ENCODE data around the gene ZNF253.
"Not testable (repeated sequence)": the region's sequence is repeated elsewhere in the genome, so short reads cannot be mapped to it uniquely, and the experiment has no call there.

Gene ZNF253

GRCh38 chr19:19865750-19866610 lies at the start of gene ZNF253:
Gene ZNF253 (plus strand): TSS chr19:19865882. CDS start chr19:19865997, 115 bp downstream.
- peak; percentile 97 for DNase-seq

GRCh38 chr19:19816679-19817078 lies 49.0 kb upstream of the ZNF253 start:
- DNase-seq = no peak

GRCh38 chr19:19817357-19817756 lies 48.3 kb upstream of the ZNF253 start:
- DNase-seq = no peak

- no peak for DNase-seq
Observed at GRCh38 chr19:19820774-19821320, 44.8 kb upstream of the ZNF253 start.

- DNase-seq = peak; percentile 95
Observed at GRCh38 chr19:19821366-19821951, 44.2 kb upstream of the ZNF253 start, which contains the start of gene ZNF506. Gene ZNF506 (minus strand): TSS chr19:19821750. CDS start chr19:19821603, 147 bp downstream.

- not testable (repeated sequence) for DNase-seq
Observed at GRCh38 chr19:19821976-19822375, 43.7 kb upstream of the ZNF253 start.

GRCh38 chr19:19823916-19824315 lies 41.8 kb upstream of the ZNF253 start:
- DNase-seq = no peak

GRCh38 chr19:19826875-19827274 lies 38.8 kb upstream of the ZNF253 start:
- no peak for DNase-seq

GRCh38 chr19:19835560-19836038 lies 30.1 kb upstream of the ZNF253 start:
- DNase-seq = peak; percentile 3

- no peak for DNase-seq
Observed at GRCh38 chr19:19847781-19848180, 17.9 kb upstream of the ZNF253 start.

- DNase-seq = no peak
Observed at GRCh38 chr19:19849056-19849455, 16.6 kb upstream of the ZNF253 start.

DNA sequence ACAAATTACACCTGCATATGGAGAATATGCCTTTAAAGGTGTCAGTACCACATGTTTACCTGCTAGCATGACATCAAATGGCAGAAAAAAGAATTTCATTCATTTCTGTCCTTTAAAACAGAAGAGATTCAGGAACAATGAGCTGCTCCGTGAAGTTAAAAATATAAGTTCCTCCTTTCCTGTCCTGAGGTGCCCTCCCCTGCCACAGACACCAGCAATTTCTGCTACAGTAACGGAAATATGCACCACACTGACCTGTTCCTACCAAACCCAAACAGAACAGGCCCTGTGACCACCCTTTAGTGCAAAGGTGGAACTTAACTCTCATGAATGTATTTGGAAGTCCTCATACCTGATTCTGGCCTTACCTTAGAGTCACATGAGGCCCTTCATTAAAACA lies 13.9 kb upstream of the ZNF253 start:
- not testable (repeated sequence) for DNase-seq

DNA sequence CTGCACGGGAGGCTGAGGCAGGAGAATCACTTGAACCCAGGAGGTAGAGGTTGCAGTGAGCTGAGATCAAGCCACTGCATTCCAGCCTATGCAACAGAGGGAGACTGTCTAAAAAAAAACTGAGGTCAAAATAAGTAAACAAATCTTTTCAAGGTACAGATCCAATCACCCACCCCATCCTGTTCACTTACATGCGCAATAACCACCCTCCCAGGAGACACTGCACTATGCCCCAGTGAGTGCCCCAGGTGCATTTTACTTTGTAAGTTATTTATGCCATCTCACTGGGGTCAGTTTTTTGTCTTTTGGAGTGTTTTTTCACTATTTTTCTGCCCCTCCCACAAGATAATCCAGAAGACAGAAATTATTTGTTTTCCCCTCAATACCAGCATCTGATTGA lies 6.9 kb upstream of the ZNF253 start:
- no peak for DNase-seq

DNA sequence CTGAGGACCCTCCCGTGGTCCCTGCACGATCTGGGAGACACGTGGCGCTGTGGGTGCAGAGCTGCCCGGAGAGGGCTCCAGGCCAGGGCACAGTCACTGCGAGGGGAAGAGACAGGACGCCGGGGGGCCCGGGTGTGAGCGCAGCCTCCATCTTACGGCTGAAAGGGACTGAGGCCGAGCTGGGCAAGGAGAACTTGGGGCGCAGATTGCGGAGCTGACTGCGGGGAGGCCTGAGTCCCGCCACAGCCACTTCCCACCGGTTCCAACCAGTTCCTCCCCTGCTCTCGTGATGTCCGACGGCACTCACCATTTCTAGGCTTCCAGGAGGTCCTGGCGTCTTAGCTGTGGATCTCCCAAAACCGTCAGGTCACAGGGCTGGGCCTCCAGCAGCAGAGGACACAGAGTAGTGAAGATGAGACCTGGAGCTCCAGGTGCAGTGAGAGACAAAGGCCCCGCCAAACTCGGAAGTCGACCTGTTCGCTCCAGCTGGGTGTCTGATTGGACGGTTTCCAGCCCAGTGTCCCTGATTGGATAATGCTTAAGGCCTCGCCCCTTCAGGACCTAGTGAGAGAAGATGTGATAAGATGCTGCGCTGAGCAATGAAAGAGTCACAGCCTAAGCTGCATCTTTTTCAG lies 4.8 kb upstream of the ZNF253 start:
- no peak for DNase-seq

DNA sequence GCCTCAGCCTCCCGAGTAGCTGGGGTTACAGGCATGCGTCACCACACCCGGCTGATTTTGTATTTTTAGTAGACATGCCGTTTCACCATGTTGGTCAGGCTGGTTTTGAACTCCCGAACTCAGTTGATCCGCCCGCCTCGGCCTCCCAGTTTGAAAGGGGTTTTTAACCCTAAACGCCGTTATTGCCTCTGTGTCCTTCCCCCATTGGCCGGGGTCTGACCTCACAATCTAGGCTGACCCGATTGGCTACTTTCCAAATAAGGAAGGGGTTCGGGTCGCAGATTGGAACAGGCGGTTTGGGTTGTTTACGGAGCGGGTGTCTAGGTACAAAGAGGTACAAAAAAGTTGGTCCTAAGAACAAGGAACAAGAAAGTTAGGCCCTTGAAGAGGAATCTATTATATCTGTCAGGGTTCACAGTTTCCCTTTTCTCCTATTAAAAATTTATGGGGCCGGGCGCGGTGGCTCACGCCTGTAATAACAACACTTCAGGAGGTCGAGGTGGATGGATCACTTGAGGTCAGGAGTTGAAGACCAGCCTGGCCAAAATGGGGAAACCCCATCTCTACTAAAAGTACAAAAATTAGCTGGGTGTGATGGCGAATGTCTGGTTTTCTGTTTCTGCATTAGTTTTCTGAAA lies 1.0 kb downstream of the ZNF253 start:
- DNase-seq = peak; percentile 42

GRCh38 chr19:19870086-19870485 lies 4.4 kb downstream of the ZNF253 start:
- DNase-seq = not testable (repeated sequence)

- no peak for DNase-seq
Observed at GRCh38 chr19:19871932-19872331, 6.2 kb downstream of the ZNF253 start.

GRCh38 chr19:19873381-19873780 lies 7.7 kb downstream of the ZNF253 start:
- DNase-seq = no peak

DNA sequence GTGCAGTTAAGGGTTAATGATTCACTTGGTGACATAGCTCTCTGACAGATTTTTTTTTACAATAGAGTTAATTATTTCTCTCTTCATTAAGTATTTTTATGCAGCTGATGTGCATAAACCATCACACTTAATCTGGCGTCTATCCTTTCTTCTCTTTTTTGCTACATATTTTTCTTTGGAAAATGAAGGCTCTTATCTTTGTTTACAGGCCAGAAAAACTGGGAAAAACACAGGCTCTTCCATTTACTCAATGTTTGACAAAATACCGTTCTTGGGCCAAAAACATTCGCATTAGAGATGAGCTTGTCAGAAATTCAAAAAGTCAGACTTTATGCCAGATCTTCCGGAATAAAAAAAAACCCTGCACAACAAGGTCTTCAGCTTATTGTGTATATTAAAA lies 12.0 kb downstream of the ZNF253 start:
- no peak for DNase-seq

- no peak for DNase-seq
Observed at GRCh38 chr19:19884583-19884982, 18.9 kb downstream of the ZNF253 start.

DNA sequence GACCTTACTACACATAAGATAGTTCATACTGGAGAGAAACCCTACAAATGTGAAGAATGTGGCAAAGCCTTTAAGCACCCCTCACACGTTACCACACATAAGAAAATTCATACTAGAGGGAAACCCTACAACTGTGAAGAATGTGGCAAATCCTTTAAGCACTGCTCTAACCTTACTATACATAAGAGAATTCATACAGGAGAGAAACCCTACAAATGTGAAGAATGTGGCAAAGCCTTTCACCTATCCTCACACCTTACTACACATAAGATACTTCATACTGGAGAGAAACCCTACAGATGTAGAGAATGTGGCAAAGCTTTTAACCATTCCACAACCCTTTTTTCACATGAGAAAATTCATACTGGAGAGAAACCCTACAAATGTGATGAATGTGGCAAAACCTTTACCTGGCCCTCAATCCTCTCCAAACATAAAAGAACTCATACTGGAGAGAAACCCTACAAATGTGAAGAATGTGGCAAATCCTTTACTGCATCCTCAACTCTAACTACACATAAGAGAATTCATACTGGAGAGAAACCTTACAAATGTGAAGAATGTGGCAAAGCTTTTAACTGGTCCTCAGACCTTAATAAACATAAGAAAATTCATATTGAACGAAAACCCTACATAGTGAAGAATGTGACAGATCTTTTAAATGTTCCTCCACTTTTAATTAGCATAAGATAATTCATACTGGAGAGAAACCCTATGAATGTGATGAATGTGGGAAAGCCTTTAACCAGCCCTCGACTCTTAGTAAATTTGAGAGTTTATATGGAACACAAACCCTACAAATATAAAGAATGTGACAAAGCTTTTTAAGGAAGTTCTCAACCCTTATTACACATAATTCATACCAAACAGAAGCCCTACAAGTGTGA lies 26.6 kb downstream of the ZNF253 start:
- DNase-seq = not testable (repeated sequence)

Data from hematopoietic multipotent progenitor cell treated with erythropoietin and hydrocortisone succinate and interleukin-3 and kit ligand, for 6 days (in vitro differentiated cells).